Cardiac muscle cell (in vitro differentiated cells and primary cell): Measurements from ENCODE around the gene NIN. TPM values are rescaled to one million over a fixed set of nuclear protein-coding genes. Genes with fewer than 3 reads are reported as not detected.

Source experiments
- DNase-seq, 2 donors: peaks; one replicate each; pipeline versions ENCODE4 v3.0.0 to v3.0.0-alpha.2; 2010 to 2017; ENCODE audit warnings: low read depth in 1 of 2, low spot score in 1 of 2
- H3K27ac ChIP-seq: fragments of 200-600 bp; sonication (generic); 2 replicates; pipeline ENCODE4 v1.5.1; 2016
- H3K27me3 ChIP-seq: fragments of 200-600 bp; sonication (generic); 2 replicates; pipeline ENCODE4 v1.6.0; 2016; ENCODE audit warnings: control low read depth
- H3K36me3 ChIP-seq: fragments of 200-600 bp; sonication (generic); 2 replicates; pipeline ENCODE4 v1.5.1; 2016; ENCODE audit warnings: control low read depth
- H3K4me1 ChIP-seq: fragments of 200-600 bp; sonication (generic); 2 replicates; pipeline ENCODE4 v1.8.1; 2017; ENCODE audit warnings: low read depth, mild to moderate bottlenecking, mixed run types
- H3K4me3 ChIP-seq: fragments of 200-600 bp; sonication (generic); 2 replicates; pipeline ENCODE4 v1.5.1; 2016; ENCODE audit warnings: mild to moderate bottlenecking
- H3K9me3 ChIP-seq: fragments of 200-600 bp; sonication (generic); 2 replicates; pipeline ENCODE4 v1.5.1; 2017; ENCODE audit warnings: low read depth, mild to moderate bottlenecking, control low read depth
- CTCF ChIP-seq: IDR thresholded peaks from 2 replicates; pipeline ENCODE4 v1.5.1; 2012; ENCODE audit warnings: low read depth, mild to moderate bottlenecking, low read length
- polyA plus RNA-seq: library from polyadenylated mRNA; unstranded; fragments of >200 nt; fragmentation: Nextera tagmentation; extraction: Ambion mirVana; gene quantifications from 2 replicates; pipeline ENCODE4 v1.2.1, GENCODE V29; 2016
- total RNA-seq: library from RNA; depleted of rRNA; stranded (reverse); fragments of >200 nt; gene quantifications from 2 replicates; pipeline ENCODE4 v1.2.3, GENCODE V29; 2016

The NIN gene
- total and polyA plus RNA-seq, 2 experiments from 2014 or later, result 12.1 to 35.5 TPM

DNA sequence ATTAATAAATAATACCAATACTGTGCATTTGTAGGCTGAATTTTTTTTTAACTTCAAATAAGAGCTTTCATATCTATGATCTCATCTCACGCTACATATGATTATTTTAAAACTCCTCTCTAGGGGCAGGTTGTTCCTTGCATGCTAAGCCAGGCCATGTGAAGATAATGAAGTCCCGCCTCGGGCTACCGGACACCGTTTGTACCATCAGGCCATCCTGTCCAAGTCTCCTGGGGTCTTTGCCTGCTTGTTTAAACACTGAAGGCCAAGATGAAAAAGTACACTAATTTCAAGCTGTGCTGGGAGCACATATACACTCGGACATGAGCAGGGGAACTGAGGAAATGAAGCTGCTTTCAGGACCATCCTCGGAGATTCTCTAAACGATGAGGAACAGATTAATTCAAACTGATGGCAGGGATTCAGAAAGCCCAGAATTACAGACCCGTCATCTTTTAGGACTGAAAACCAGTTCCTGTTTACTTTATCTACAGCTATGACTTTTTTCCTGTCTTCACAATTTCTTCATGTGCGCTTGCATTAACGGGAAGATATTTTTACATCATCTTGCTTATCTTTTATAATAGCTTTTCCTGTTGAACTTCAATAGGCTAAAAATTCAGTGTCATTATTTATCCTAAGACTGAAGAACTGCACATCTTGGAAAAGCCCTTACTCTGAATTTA, 34.6 kb upstream of the NIN start:
- Histone ChIP-seq H3K36me3 (no peaks in the 10 kb centered on the region), H3K4me3 (no peak overlapping the region), H3K27ac (no peak overlapping the region), H3K9me3 (no peaks in the 10 kb centered on the region), H3K4me1 (peaks cover 26% of the 10 kb centered on the region), H3K27me3 (peaks cover 10% of the 10 kb centered on the region)
- no peak for TF ChIP-seq CTCF
- DNase-seq, result peak in 1 of 2 donors; percentile 70

DNA sequence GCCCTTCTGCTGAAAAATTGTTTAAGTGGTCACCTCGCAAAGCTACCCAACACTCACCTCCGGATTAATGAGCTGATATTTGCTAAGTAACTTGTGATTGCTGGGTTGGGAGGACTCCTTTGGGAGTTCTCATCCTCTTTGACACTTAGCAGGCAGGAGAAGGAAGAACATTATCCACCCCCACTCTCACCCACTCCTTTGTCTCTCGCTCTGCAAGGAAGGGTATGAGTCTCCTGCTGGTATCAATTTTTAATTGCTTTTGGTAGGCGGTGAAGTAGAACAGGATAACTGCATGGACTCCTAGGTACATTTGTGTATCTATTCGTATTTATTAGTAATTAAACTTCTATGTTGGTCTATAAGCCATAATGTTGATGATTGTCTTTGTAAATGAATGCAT, 34.0 kb upstream of the NIN start:
- Histone ChIP-seq H3K4me1 (peaks cover 31% of the 10 kb centered on the region), H3K27me3 (peaks cover 4% of the 10 kb centered on the region), H3K4me3 (no peak overlapping the region), H3K27ac (no peak overlapping the region), H3K36me3 (no peaks in the 10 kb centered on the region), H3K9me3 (no peaks in the 10 kb centered on the region)
- no peak for TF ChIP-seq CTCF
- DNase-seq, result no peak

- peaks cover 37% of the 10 kb centered on the region for H3K4me1 ChIP-seq
- no peak overlapping the region for H3K4me3 ChIP-seq
- TF ChIP-seq CTCF, result no peak
- H3K27me3 ChIP-seq, result no peaks in the 10 kb centered on the region
- no peak for DNase-seq
- no peak overlapping the region for H3K27ac ChIP-seq
- H3K9me3 ChIP-seq, result no peaks in the 10 kb centered on the region
- H3K36me3 ChIP-seq, result no peaks in the 10 kb centered on the region
Measured at GRCh38 chr14:50864237-50864636, 33.3 kb upstream of the NIN start.

DNA sequence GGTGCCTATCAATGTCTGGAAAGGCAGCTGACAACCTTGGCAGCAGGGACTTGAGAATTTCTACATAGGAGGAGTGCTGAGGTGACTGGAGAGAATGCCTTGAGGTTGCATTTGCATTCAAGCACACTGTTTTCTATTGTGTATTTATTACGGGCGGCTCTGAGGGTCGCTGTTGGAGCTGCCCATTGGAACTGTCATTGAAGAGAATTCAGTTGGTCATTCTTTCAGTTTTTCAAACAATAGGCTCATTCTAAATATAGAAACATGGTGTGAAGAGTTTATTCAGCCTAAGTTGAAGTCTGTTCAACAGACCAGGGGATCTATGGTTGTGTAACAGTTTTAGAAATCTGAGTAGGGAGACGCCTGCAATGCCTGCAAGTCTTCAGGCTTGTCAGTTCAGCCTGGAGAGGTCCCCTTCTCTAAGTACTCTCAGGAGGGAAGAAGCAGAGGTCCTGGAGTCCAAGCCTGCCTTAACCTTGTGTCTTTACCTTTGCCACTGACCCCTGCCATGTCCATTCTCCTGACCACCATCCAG, 31.1 kb upstream of the NIN start:
- no peak for TF ChIP-seq CTCF
- Histone ChIP-seq H3K27me3 (no peaks in the 10 kb centered on the region), H3K4me1 (peaks cover 41% of the 10 kb centered on the region), H3K36me3 (no peaks in the 10 kb centered on the region), H3K9me3 (no peaks in the 10 kb centered on the region), H3K27ac (peak overlapping the region; percentile 81), H3K4me3 (no peak overlapping the region)
- peak; percentile 64 to 74 for DNase-seq

DNA sequence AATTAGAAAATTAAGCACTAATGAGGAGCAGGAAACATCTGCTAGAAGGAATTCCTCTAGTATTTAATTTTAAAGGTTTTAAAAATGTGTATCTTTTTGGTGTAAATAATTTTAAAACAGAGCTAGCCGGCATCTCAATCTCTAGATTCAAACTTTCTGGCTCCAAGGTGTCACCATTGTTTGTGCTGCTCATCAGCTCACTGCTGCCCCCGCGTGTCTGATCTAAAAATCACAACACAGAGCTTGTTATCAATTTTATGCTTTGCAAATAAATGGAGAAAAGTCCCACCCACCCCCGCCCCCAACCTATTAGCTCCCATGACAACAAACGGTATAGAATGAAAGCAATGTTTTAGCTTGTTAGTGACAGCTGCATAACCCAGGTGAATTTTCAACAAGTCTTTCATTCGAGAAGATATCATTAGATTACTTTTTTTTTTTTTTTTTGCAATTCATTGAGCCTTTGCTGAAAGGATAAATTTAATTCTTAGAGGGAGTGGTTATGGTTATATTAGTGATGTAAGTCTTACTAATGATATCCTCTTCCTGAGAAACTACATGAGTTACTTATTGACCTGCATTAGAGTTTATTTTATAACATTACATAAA, 29.6 kb upstream of the NIN start:
- Histone ChIP-seq H3K4me3 (no peak overlapping the region), H3K4me1 (peaks cover 41% of the 10 kb centered on the region), H3K36me3 (no peaks in the 10 kb centered on the region), H3K27me3 (no peaks in the 10 kb centered on the region), H3K9me3 (no peaks in the 10 kb centered on the region), H3K27ac (peak overlapping the region; percentile 81)
- DNase-seq, result peak; percentile 80 to 87
- TF ChIP-seq CTCF, result peak; percentile 60
